ENCODE measurements around the gene CD19. TPM values are rescaled to one million over a fixed set of nuclear protein-coding genes. Genes with fewer than 3 reads are reported as not detected.
"Not testable (repeated sequence)": the region's sequence is repeated elsewhere in the genome, so short reads cannot be mapped to it uniquely, and the experiment has no call there.

Gene CD19
- total RNA-seq, 1 donor = not detected

GRCh38 chr16:28924762-28925385, 6.9 kb upstream of the CD19 start, which contains the start of gene RABEP2:
RABEP2 (minus strand) TSS chr16:28925238; CDS start chr16:28925163, 75 bp downstream.
- DNase-seq (ENCODE audit: low read depth) = peak; percentile 86
- no peak for TF ChIP-seq CTCF (IDR thresholded peaks at IDR 0.05; ENCODE audit: insufficient read depth, low read depth, low read length)
- peak within 1 kb of the TSS; percentile 80 for H3K4me3 ChIP-seq (ENCODE audit: low read depth, low read length)

GRCh38 chr16:28925386-28926228, 6.2 kb upstream of the CD19 start:
- DNase-seq (ENCODE audit: low read depth) = peak; percentile 82
- peak overlapping the region; percentile 80 for H3K4me3 ChIP-seq (ENCODE audit: low read depth, low read length)
- TF ChIP-seq CTCF (IDR thresholded peaks at IDR 0.05; ENCODE audit: insufficient read depth, low read depth, low read length) = no peak

- DNase-seq (ENCODE audit: low read depth); H3K4me3 ChIP-seq (ENCODE audit: low read depth, low read length): not testable (repeated sequence)
Measured at GRCh38 chr16:28926284-28926683, 5.5 kb upstream of the CD19 start.

GRCh38 chr16:28927815-28928214, 4.0 kb upstream of the CD19 start:
- no peak overlapping the region for H3K4me3 ChIP-seq (ENCODE audit: low read depth, low read length)
- TF ChIP-seq CTCF (IDR thresholded peaks at IDR 0.05; ENCODE audit: insufficient read depth, low read depth, low read length) = no peak
- DNase-seq (ENCODE audit: low read depth) = no peak

GRCh38 chr16:28930203-28930602, 1.6 kb upstream of the CD19 start:
- no peak overlapping the region for H3K4me3 ChIP-seq (ENCODE audit: low read depth, low read length)
- no peak for TF ChIP-seq CTCF (IDR thresholded peaks at IDR 0.05; ENCODE audit: insufficient read depth, low read depth, low read length)
- no peak for DNase-seq (ENCODE audit: low read depth)

- no peak overlapping the region for H3K4me3 ChIP-seq (ENCODE audit: low read depth, low read length)
- TF ChIP-seq CTCF (IDR thresholded peaks at IDR 0.05; ENCODE audit: insufficient read depth, low read depth, low read length) = no peak
- DNase-seq (ENCODE audit: low read depth) = no peak
Measured at GRCh38 chr16:28930652-28931051, 1.1 kb upstream of the CD19 start.

GRCh38 chr16:28932339-28933141, 769 bp downstream of the CD19 start:
- H3K4me3 ChIP-seq (ENCODE audit: low read depth, low read length) = no peak overlapping the region
- no peak for DNase-seq (ENCODE audit: low read depth)
- TF ChIP-seq CTCF (IDR thresholded peaks at IDR 0.05; ENCODE audit: insufficient read depth, low read depth, low read length) = no peak

All from fibroblast of villous mesenchyme (primary cell).